ENCODE results near the gene USP48.

Gene USP48

DNA sequence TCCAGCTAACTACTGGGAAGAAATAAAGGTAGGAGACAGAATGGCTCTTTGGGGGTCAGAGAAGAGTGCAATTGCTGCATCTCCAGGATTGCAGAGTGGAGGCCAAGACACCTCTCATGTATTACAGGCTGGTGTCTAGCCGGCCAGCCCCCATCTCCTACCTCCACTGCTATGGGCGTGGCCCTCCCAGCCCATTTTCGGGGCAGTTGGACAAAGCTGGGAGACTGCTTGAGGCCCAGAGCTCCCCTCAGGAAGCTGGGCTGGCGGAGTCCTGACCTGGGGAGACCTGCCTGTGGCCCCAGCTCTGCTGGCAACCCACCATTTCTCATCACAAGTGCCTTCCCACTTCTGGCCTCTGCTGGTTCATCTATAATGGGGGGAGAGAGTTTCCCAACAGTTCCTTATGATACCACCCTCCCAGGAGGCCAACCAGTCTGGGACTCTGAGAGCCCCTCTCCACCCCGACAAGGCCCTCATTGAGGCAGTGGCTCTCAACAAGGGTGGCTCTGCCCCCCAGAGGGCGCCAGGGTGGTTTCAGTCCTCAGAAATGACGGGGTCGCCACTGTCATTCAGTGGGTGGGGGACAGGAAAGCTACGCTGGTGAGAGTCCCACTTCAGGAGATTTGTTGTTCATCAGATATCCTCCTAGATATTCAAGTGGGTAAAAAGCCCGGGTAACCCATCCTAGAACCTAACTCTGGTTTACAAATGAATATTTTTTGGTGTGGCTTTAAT lies 125.3 kb downstream of the USP48 start:
- no peaks in the 10 kb centered on the region for H3K9me3 ChIP-seq (ENCODE audit: severe bottlenecking)
- no peak for DNase-seq
- H3K27ac ChIP-seq, result no peak overlapping the region
- H3K4me3 ChIP-seq (ENCODE audit: low read depth, low read length), result no peak overlapping the region
- no peaks in the 10 kb centered on the region for H3K27me3 ChIP-seq (ENCODE audit: insufficient read depth, low read depth, severe bottlenecking)
- no peaks in the 10 kb centered on the region for H3K36me3 ChIP-seq
- TF ChIP-seq, protein P1, sequence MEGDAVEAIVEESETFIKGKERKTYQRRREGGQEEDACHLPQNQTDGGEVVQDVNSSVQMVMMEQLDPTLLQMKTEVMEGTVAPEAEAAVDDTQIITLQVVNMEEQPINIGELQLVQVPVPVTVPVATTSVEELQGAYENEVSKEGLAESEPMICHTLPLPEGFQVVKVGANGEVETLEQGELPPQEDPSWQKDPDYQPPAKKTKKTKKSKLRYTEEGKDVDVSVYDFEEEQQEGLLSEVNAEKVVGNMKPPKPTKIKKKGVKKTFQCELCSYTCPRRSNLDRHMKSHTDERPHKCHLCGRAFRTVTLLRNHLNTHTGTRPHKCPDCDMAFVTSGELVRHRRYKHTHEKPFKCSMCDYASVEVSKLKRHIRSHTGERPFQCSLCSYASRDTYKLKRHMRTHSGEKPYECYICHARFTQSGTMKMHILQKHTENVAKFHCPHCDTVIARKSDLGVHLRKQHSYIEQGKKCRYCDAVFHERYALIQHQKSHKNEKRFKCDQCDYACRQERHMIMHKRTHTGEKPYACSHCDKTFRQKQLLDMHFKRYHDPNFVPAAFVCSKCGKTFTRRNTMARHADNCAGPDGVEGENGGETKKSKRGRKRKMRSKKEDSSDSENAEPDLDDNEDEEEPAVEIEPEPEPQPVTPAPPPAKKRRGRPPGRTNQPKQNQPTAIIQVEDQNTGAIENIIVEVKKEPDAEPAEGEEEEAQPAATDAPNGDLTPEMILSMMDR (IDR thresholded peaks at IDR 0.05; ENCODE audit: low read depth, low read length), result peak; percentile 12; the same call in 1 of the 2 replicates

DNA sequence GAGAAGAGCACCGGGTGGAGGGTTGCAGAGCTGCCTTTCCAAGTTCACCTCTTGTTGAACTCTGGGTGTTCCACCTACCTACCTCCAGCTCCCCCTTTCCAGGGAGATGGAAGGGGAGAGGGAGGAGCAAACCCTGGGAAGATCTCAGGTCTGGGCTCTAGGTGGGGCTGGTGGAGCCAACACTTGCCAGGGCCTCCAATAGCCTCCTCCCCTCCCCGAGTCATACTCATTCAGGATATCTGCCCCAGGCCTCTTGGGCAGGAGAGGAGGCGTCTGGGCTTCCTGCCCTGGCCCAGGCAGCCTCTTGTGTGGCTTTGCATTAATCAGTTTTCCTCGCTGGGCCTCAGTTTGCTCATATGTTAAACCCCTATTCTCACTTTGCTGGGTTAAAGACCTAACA lies 127.2 kb downstream of the USP48 start:
- H3K4me3 ChIP-seq (ENCODE audit: low read depth, low read length), result no peak overlapping the region
- H3K36me3 ChIP-seq, result no peaks in the 10 kb centered on the region
- H3K27ac ChIP-seq, result no peak overlapping the region
- no peaks in the 10 kb centered on the region for H3K9me3 ChIP-seq (ENCODE audit: severe bottlenecking)
- H3K27me3 ChIP-seq (ENCODE audit: insufficient read depth, low read depth, severe bottlenecking), result no peaks in the 10 kb centered on the region
- TF ChIP-seq, protein P1 (IDR thresholded peaks at IDR 0.05; ENCODE audit: low read depth, low read length), result peak; percentile 65
- DNase-seq, result peak; percentile 65

DNA sequence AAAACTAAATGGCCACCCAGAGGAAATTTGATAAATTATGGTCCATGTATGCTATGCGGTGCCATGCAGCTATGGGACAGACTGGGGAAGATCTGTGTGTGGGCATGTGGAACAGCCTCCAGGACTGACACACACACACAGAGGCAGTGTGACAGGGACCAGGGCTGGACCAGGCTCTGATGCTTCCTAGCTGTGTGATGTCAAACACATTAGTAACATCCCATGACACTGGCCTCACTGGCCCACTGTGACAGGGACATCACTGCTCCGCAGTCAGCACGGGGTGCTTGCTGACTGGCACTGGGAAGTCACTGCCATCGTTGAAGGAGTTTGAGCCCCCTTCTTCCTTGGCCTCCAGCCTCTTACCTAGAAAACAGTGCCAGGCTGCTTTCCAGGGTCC lies 127.7 kb downstream of the USP48 start:
- Histone ChIP-seq H3K36me3 (no peaks in the 10 kb centered on the region), H3K4me3 (ENCODE audit: low read depth, low read length) (no peak overlapping the region), H3K27ac (no peak overlapping the region), H3K9me3 (ENCODE audit: severe bottlenecking) (no peaks in the 10 kb centered on the region), H3K27me3 (ENCODE audit: insufficient read depth, low read depth, severe bottlenecking) (no peaks in the 10 kb centered on the region)
- TF ChIP-seq, protein P1 (IDR thresholded peaks at IDR 0.05; ENCODE audit: low read depth, low read length), result no peak
- DNase-seq, result no peak

DNA sequence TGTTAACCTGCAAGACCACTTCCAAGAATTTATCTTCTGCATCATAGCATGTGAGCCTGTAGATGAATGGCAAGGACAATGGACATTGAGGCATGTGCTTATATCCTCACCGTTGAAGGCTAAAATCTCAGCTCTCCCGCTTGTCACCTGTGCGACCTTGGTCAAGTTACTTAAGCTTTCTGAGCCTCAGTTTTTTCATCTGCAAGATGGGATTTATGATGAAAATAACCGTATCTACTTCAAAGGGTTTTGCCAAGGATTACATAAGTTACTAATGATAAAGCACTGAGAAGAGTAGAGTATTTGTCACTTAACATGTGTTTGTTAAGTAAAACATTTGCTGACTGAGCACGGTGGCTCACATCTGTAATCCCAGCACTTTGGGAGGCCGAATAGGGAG lies 128.7 kb downstream of the USP48 start:
- no peaks in the 10 kb centered on the region for H3K9me3 ChIP-seq (ENCODE audit: severe bottlenecking)
- DNase-seq, result no peak
- TF ChIP-seq, protein P1 (IDR thresholded peaks at IDR 0.05; ENCODE audit: low read depth, low read length), result no peak

DNA sequence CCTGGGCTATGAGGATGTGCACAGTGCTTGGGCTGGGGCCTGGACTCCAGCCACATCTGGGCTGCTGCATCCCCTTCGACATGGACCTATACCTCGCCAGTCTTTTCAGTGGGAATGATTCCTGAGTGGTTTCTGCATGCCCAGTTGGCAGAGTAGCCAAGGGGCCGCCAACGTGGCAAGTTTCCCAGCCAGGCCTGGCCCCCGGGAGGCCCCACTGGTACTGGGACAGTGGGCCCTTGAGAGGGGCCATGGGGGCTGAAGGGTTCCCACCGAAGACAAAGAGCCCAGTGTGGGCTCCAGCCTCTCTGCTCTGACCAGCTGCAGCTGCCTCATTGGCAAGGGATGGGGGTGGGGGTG lies 129.2 kb downstream of the USP48 start:
- H3K9me3 ChIP-seq (ENCODE audit: severe bottlenecking), result no peaks in the 10 kb centered on the region
- H3K27me3 ChIP-seq (ENCODE audit: insufficient read depth, low read depth, severe bottlenecking), result no peaks in the 10 kb centered on the region
- no peak overlapping the region for H3K27ac ChIP-seq
- TF ChIP-seq, protein P1 (IDR thresholded peaks at IDR 0.05; ENCODE audit: low read depth, low read length), result no peak
- no peaks in the 10 kb centered on the region; the same call in 1 of the 2 replicates for H3K36me3 ChIP-seq
- no peak for DNase-seq
- no peak overlapping the region for H3K4me3 ChIP-seq (ENCODE audit: low read depth, low read length)

More for the DNA sequence above, 128.7 kb downstream of the USP48 start:
- no peak overlapping the region for H3K27ac ChIP-seq
- no peaks in the 10 kb centered on the region; the same call in 1 of the 2 replicates for H3K36me3 ChIP-seq
- no peaks in the 10 kb centered on the region for H3K27me3 ChIP-seq (ENCODE audit: insufficient read depth, low read depth, severe bottlenecking)
- no peak overlapping the region for H3K4me3 ChIP-seq (ENCODE audit: low read depth, low read length)
